GM13977 (cell line): ENCODE measurements around the gene LMBR1L.
A peak's percentile ranks its signal among the peaks of the same experiment; 100 is the strongest.

Experiments
- DNase-seq: peaks from one replicate; pipeline ENCODE4 v3.0.0; 2012; ENCODE audit warnings: low spot score
- CTCF ChIP-seq: IDR thresholded peaks from 2 replicates; pipeline ENCODE4 v1.5.1; 2012; ENCODE audit warnings: mild to moderate bottlenecking, control low read depth; ENCODE audit not compliant: insufficient read depth; ENCODE audit errors: extremely low read depth, missing control alignments
- in situ Hi-C: fragments of 300-500 bp; cut with MboI; formaldehyde crosslinking; loops from one replicate; pipeline ENCODE4 v1.12.0; 2022; ENCODE audit warnings: low sequenced_read_pairs, low pct_unique_long_range_greater_than_20kb, mixed read lengths, inconsistent platforms; ENCODE audit not compliant: unreplicated experiment

LMBR1L gene

GRCh38 chr12:49086116-49086515 is 24.5 kb downstream of the LMBR1L start:
- TF ChIP-seq CTCF: no peak
- no peak for DNase-seq
- in situ Hi-C loops: no loop called here

GRCh38 chr12:49084438-49084837 is 26.2 kb downstream of the LMBR1L start:
- in situ Hi-C loops: no loop called here
- DNase-seq: no peak
- TF ChIP-seq CTCF: no peak

GRCh38 chr12:49079793-49080192 is 30.9 kb downstream of the LMBR1L start:
- in situ Hi-C loops: no loop called here
- no peak for DNase-seq
- no peak for TF ChIP-seq CTCF

- DNase-seq: no peak
- in situ Hi-C loops: no loop called here
- no peak for TF ChIP-seq CTCF
Measured at GRCh38 chr12:49070971-49071370, 39.7 kb downstream of the LMBR1L start.

GRCh38 chr12:49069507-49070346 is 40.9 kb downstream of the LMBR1L start, which contains the start of gene RHEBL1:
Gene RHEBL1 (minus strand): TSS chr12:49069979. CDS start chr12:49069785, 194 bp downstream.
- peak; percentile 38 for TF ChIP-seq CTCF
- DNase-seq: peak; percentile 97
- in situ Hi-C loops: no loop called here

- no peak for TF ChIP-seq CTCF
- in situ Hi-C loops: no loop called here
Measured at GRCh38 chr12:49068879-49069506, 41.7 kb downstream of the LMBR1L start.

More at GRCh38 chr12:49068879-49069506, 41.7 kb downstream of the LMBR1L start:
- no peak for DNase-seq
